Esophagus squamous epithelium (tissue), 5 donors: ENCODE measurements around the gene AXIN2. TPM values are rescaled to one million over a fixed set of nuclear protein-coding genes. Genes with fewer than 3 reads are reported as not detected.

Experiments used
- DNase-seq: peaks from one replicate; lab custom pipeline; 2025; lab: John Stamatoyannopoulos, UW
- H3K27ac ChIP-seq, 4 donors: fragments of 200-600 bp; sonication (generic); one replicate each; pipeline ENCODE4 v1.5.1; 2016 to 2019; ENCODE audit warnings: mild to moderate bottlenecking in 1 of 4
- H3K27me3 ChIP-seq, 4 donors: fragments of 200-600 bp; sonication (generic); 1 replicate in 3 of 4; 2 replicates in 1 of 4; pipeline versions ENCODE4 v1.5.1 to v1.6.0; 2017 to 2021; ENCODE audit warnings: antibody characterized with exemption in 1 of 4
- H3K36me3 ChIP-seq, 3 donors: fragments of 200-600 bp; sonication (generic); one replicate each; pipeline ENCODE4 v1.5.1; 2016 to 2019
- H3K4me1 ChIP-seq, 3 donors: fragments of 200-600 bp; sonication (generic); one replicate each; pipeline ENCODE4 v1.5.1; 2017 to 2019
- H3K4me3 ChIP-seq, 4 donors: fragments of 200-600 bp; sonication (generic); 1 replicate in 3 of 4; 2 replicates in 1 of 4; pipeline ENCODE4 v1.5.1; 2016 to 2019; ENCODE audit warnings: mild to moderate bottlenecking in 2 of 4, moderate library complexity in 1 of 4
- H3K9me3 ChIP-seq, 3 donors: fragments of 200-600 bp; sonication (generic); one replicate each; pipeline ENCODE4 v1.5.1; 2016 to 2019
- CTCF ChIP-seq, 6 experiments: fragments of 450-650 bp in 4 of 6; fragments of 200-600 bp in 2 of 6; sonication (generic) in 2 of 6; IDR thresholded peaks; one replicate each; pipeline ENCODE4 v1.5.1; 2016 to 2019; ENCODE audit warnings: antibody characterized with exemption in 6 of 6, mild to moderate bottlenecking in 4 of 6, moderate library complexity in 4 of 6
- POLR2A ChIP-seq, 4 donors: fragments of 450-650 bp; IDR thresholded peaks; one replicate each; pipeline ENCODE4 v1.6.1; 2017; ENCODE audit warnings: antibody characterized with exemption in 4 of 4, mild to moderate bottlenecking in 4 of 4, moderate library complexity in 3 of 4
- WGBS, 2 donors: methylation state at CpG; one replicate each; pipeline ENCODE4 v1.1.5; 2018; 5-methylcytosine and 5-hydroxymethylcytosine counted together
- intact Hi-C: fragments of 100-400 bp; cut with DNase I; formaldehyde crosslinking; loops from one replicate; pipeline ENCODE4 v1.15.0; 2022
- total RNA-seq, 4 donors: library from RNA; depleted of rRNA; stranded (reverse); fragments of >200 nt; gene quantifications; one replicate each; pipeline ENCODE4 v1.1.0, GENCODE V29; 2016
- donor health status: DM: yes; HTN: yes; CAD: no.

Gene AXIN2
- total RNA-seq, 4 donors from 2014 or later, result 0.83 to 10.9 (median 6.2) TPM

GRCh38 chr17:65523411-65523810 lies 38.0 kb downstream of the AXIN2 start:
- intact Hi-C loops, result no loop called here
- H3K27ac ChIP-seq, result no peak overlapping the region
- peaks cover 0 to 4% (median 0%) of the 10 kb centered on the region in 3 donors for H3K36me3 ChIP-seq
- H3K9me3 ChIP-seq, result no peaks in the 10 kb centered on the region
- H3K27me3 ChIP-seq, result no peaks in the 10 kb centered on the region
- 54 to 70% methylated on average over 1 of the region's 1 CpG for WGBS, 2 donors
- TF ChIP-seq POLR2A (IDR thresholded peaks at IDR 0.05), result no peak
- no peak for TF ChIP-seq CTCF (IDR thresholded peaks at IDR 0.05)
- DNase-seq, result no peak
- H3K4me1 ChIP-seq, result no peaks in the 10 kb centered on the region
- H3K4me3 ChIP-seq, result no peak overlapping the region

- no peaks in the 10 kb centered on the region for H3K4me1 ChIP-seq
- 92 to 93% methylated on average over 12 to 14 of the region's 14 CpGs for WGBS, 2 donors
Measured at GRCh38 chr17:65522751-65523404, 38.6 kb downstream of the AXIN2 start.

GRCh38 chr17:65519462-65519861 lies 42.0 kb downstream of the AXIN2 start:
- H3K27ac ChIP-seq, result no peak overlapping the region
- intact Hi-C loops, result no loop called here
- no peaks in the 10 kb centered on the region for H3K27me3 ChIP-seq
- 45 to 70% methylated on average over 3 of the region's 3 CpGs for WGBS, 2 donors
- no peaks in the 10 kb centered on the region for H3K36me3 ChIP-seq
- DNase-seq, result no peak
- no peak for TF ChIP-seq CTCF (IDR thresholded peaks at IDR 0.05)
- no peak for TF ChIP-seq POLR2A (IDR thresholded peaks at IDR 0.05)
- peaks cover 0 to 21% (median 13%) of the 10 kb centered on the region in 3 donors for H3K4me1 ChIP-seq
- H3K4me3 ChIP-seq, result no peak overlapping the region
- H3K9me3 ChIP-seq, result no peaks in the 10 kb centered on the region

More at GRCh38 chr17:65522751-65523404, 38.6 kb downstream of the AXIN2 start:
- H3K9me3 ChIP-seq, result no peaks in the 10 kb centered on the region
- no peak overlapping the region for H3K27ac ChIP-seq
- no peak overlapping the region for H3K4me3 ChIP-seq
- H3K36me3 ChIP-seq, result no peaks in the 10 kb centered on the region
- no peaks in the 10 kb centered on the region for H3K27me3 ChIP-seq
- DNase-seq, result no peak
- intact Hi-C loops, result no loop called here
- no peak for TF ChIP-seq CTCF (IDR thresholded peaks at IDR 0.05)
- no peak for TF ChIP-seq POLR2A (IDR thresholded peaks at IDR 0.05)

DNA sequence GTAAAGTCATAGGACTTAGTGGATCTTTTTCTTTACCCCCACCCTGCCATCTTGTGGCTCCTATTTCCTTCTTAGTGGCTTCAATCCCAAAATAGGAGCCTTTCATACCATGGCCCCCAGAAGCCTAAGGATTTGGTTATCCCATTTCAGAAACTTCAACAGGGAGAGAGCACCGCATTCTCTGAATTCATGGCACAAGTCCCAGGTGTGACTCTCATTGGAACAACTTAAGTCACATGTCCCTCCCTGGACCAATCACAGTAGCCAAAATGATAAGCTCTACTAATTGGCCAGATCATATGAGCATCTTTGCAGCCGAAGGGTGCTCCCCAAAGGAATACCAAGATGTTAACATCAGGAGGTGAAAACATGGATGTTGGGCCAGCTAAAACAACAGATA lies 43.2 kb downstream of the AXIN2 start:
- TF ChIP-seq POLR2A (IDR thresholded peaks at IDR 0.05) (no peak), CTCF (IDR thresholded peaks at IDR 0.05) (no peak)
- H3K9me3 ChIP-seq, result no peaks in the 10 kb centered on the region
- 83 to 90% methylated on average over 2 of the region's 2 CpGs for WGBS, 2 donors

More for the DNA sequence above, 43.2 kb downstream of the AXIN2 start:
- Histone ChIP-seq H3K4me3 (no peak overlapping the region), H3K4me1 (peaks cover 0 to 27% (median 14%) of the 10 kb centered on the region in 3 donors), H3K27me3 (no peaks in the 10 kb centered on the region), H3K36me3 (no peaks in the 10 kb centered on the region), H3K27ac (peak overlapping the region in 1 of 4 donors; percentile 18)
- intact Hi-C loops, result no loop called here
- DNase-seq, result no peak
